ENCODE data around the gene ALKBH7.
A peak's percentile ranks its signal among the peaks of the same experiment; 100 is the strongest.

ALKBH7 gene

GRCh38 chr19:6424195-6424938 lies 51.8 kb downstream of the ALKBH7 start, which contains the start of gene KHSRP:
KHSRP (minus strand) TSS chr19:6424811; CDS start chr19:6424701, 110 bp downstream.
- DNase-seq (ENCODE audit: low read depth in 3 of 3) = peak in 1 of 3 experiments; percentile 26

Data from stimulated activated CD4-positive, alpha-beta T cell treated with anti-CD3 and anti-CD28 coated beads, TNF-alpha, amount 100 ng/mL, for 24 hours (primary cell).